Stomach (tissue), 4 donors: ENCODE data around the gene GSC.
"Not testable (repeated sequence)": the region's sequence is repeated elsewhere in the genome, so short reads cannot be mapped to it uniquely, and the experiment has no call there.

Experiments
- POLR2A ChIP-seq, 4 donors: fragments of 450-650 bp; IDR thresholded peaks; one replicate each; pipeline ENCODE4 v1.6.1; 2016; ENCODE audit warnings: antibody characterized with exemption in 4 of 4, control low read depth in 2 of 4, mild to moderate bottlenecking in 1 of 4, moderate library complexity in 1 of 4
- TF ChIP-seq, protein P1 (sequence below), 7 experiments: fragments of 450-650 bp in 4 of 7; fragments of 200-600 bp in 3 of 7; sonication (generic) in 3 of 7; IDR thresholded peaks; one replicate each; pipeline ENCODE4 v1.5.1; 2016 to 2019; ENCODE audit warnings: antibody characterized with exemption in 7 of 7, control low read depth in 2 of 7, mild to moderate bottlenecking in 1 of 7

GRCh38 chr14:94728440-94728839 is 41.5 kb downstream of the GSC start:
- TF ChIP-seq POLR2A (IDR thresholded peaks at IDR 0.05): not testable (repeated sequence)
- TF ChIP-seq, protein P1, sequence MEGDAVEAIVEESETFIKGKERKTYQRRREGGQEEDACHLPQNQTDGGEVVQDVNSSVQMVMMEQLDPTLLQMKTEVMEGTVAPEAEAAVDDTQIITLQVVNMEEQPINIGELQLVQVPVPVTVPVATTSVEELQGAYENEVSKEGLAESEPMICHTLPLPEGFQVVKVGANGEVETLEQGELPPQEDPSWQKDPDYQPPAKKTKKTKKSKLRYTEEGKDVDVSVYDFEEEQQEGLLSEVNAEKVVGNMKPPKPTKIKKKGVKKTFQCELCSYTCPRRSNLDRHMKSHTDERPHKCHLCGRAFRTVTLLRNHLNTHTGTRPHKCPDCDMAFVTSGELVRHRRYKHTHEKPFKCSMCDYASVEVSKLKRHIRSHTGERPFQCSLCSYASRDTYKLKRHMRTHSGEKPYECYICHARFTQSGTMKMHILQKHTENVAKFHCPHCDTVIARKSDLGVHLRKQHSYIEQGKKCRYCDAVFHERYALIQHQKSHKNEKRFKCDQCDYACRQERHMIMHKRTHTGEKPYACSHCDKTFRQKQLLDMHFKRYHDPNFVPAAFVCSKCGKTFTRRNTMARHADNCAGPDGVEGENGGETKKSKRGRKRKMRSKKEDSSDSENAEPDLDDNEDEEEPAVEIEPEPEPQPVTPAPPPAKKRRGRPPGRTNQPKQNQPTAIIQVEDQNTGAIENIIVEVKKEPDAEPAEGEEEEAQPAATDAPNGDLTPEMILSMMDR (IDR thresholded peaks at IDR 0.05): not testable (repeated sequence)
